GM18502 (cell line): ENCODE data around the gene AMOTL2.

Experiments
- ATAC-seq: cut with Tn5 transposase; IDR thresholded peaks from one replicate; pipeline ENCODE4 v1.9.1; 2021; ENCODE audit warnings: mild to moderate bottlenecking; ENCODE audit not compliant: unreplicated experiment, poor library complexity

The AMOTL2 gene

GRCh38 chr3:134322286-134322685, 52.0 kb downstream of the AMOTL2 start:
- ATAC-seq: no peak

- ATAC-seq: no peak
Measured at GRCh38 chr3:134320749-134321148, 53.5 kb downstream of the AMOTL2 start.

GRCh38 chr3:134319931-134320330, 54.3 kb downstream of the AMOTL2 start:
- ATAC-seq: no peak

- no peak for ATAC-seq
Measured at GRCh38 chr3:134318166-134318565, 56.1 kb downstream of the AMOTL2 start.

GRCh38 chr3:134317106-134317947, 56.9 kb downstream of the AMOTL2 start:
- ATAC-seq: no peak

- no peak for ATAC-seq
Measured at GRCh38 chr3:134315286-134316106, 58.8 kb downstream of the AMOTL2 start.

- no peak for ATAC-seq
Measured at GRCh38 chr3:134314588-134315285, 59.5 kb downstream of the AMOTL2 start.

- ATAC-seq: no peak
Measured at GRCh38 chr3:134313847-134314587, 60.2 kb downstream of the AMOTL2 start.

GRCh38 chr3:134312873-134313846, 61.1 kb downstream of the AMOTL2 start:
- no peak for ATAC-seq

GRCh38 chr3:134312072-134312872, 62.0 kb downstream of the AMOTL2 start:
- no peak for ATAC-seq

- no peak for ATAC-seq
Measured at GRCh38 chr3:134311693-134312071, 62.6 kb downstream of the AMOTL2 start.

- ATAC-seq: no peak
Measured at GRCh38 chr3:134311265-134311664, 63.0 kb downstream of the AMOTL2 start.

- ATAC-seq: no peak
Measured at GRCh38 chr3:134309987-134310700, 64.1 kb downstream of the AMOTL2 start.

GRCh38 chr3:134308350-134308891, 65.8 kb downstream of the AMOTL2 start:
- peak; percentile 70 for ATAC-seq

GRCh38 chr3:134307425-134307824, 66.8 kb downstream of the AMOTL2 start:
- ATAC-seq: no peak

- ATAC-seq: no peak
Measured at GRCh38 chr3:134306320-134306719, 67.9 kb downstream of the AMOTL2 start.
